Activated CD4-positive, alpha-beta memory T cell treated with anti-CD3 and anti-CD28 coated beads for 36 hours (primary cell): ENCODE data around the gene STMP1. TPM values are rescaled to one million over a fixed set of nuclear protein-coding genes. Genes with fewer than 3 reads are reported as not detected.

ENCODE experiments used
- CTCF ChIA-PET: fragments of 350-600 bp; sonication (Branson Sonifier 250); formaldehyde crosslinking; loops from one replicate; lab custom pipeline; 2021; ENCODE audit warnings: antibody characterized with exemption, inconsistent platforms; lab: Charles Lee
- POLR2A ChIA-PET: fragments of 350-600 bp; sonication (Branson Sonifier 250); formaldehyde crosslinking; loops from one replicate; lab custom pipeline; 2021; ENCODE audit warnings: antibody characterized with exemption; lab: Charles Lee
- DNase-seq: peaks from one replicate; pipeline ENCODE4 v3.0.0-alpha.2; 2020
- H3K27ac Mint-ChIP-seq: one replicate; pipeline ENCODE4 v1.8.0; 2021; ENCODE audit warnings: mixed read lengths
- H3K27me3 Mint-ChIP-seq: one replicate; pipeline ENCODE4 v1.8.0; 2021; ENCODE audit warnings: mixed read lengths
- H3K36me3 Mint-ChIP-seq: one replicate; pipeline ENCODE4 v1.8.0; 2021; ENCODE audit warnings: mixed read lengths
- H3K4me1 Mint-ChIP-seq: one replicate; pipeline ENCODE4 v1.8.0; 2021; ENCODE audit warnings: low read depth, mixed read lengths
- H3K4me3 Mint-ChIP-seq: one replicate; pipeline ENCODE4 v1.8.0; 2021; ENCODE audit warnings: mild to moderate bottlenecking, mixed read lengths
- H3K9me3 Mint-ChIP-seq: one replicate; pipeline ENCODE4 v1.8.0; 2021; ENCODE audit warnings: mixed read lengths
- intact Hi-C: fragments of 100-400 bp; cut with micrococcal nuclease; formaldehyde crosslinking; loops from one replicate; pipeline ENCODE4 v1.15.1; 2023
- total RNA-seq, 2 experiments: library from RNA; stranded (reverse); gene quantifications; one replicate each; pipeline ENCODE4 v1.2.3, GENCODE V29; 2021

STMP1 gene
- total RNA-seq, 2 experiments from 2014 or later: 17.3 to 17.8 TPM

DNA sequence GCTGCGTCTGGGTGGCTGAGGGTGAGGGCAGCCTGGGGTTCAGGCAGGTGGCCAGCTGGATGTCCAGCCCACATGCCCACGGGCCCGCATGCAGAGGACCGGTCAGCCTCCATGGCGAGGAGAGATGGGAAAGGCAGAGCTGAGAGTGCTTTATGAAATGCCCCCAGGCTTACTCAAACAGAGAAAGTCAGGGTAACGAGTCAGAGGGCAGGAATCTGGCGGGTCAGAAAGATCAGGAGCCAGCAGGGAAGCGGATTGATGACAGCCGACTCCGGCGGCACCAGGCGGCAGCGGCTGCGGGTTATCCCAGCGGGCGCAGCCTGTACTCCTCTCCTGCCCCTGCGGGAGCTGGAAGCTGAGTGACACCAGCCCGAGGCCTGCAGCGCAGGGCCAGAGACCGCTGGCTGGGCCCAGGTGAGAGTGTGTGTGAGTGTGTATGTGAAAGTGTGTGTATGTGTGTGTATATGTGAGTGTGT is 52.3 kb downstream of the STMP1 start:
- no peaks in the 10 kb centered on the region for H3K9me3 Mint-ChIP-seq
- intact Hi-C loops: no loop called here

DNA sequence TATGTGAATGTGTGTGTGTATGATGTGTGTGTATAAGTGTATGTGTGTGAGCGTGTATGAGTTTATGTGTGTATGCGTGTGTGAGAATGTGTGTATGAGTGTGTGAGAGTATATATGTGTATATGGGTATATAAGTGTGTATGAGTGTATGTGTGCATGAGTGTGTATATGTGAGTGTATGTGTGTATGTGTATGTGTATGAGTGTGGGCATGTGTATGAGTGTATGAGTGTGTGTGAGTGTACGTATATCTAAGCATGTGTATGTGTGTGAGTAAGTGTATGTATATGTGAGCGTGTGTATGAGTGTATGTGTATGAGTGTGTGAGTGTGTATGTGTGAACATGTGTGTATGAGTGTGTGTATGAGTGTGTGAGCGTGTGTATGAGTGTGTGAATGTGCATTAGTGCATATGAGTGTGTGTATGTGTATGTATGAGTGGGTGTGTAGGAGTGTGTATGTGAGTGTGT is 52.8 kb downstream of the STMP1 start:
- H3K4me1 Mint-ChIP-seq: no peaks in the 10 kb centered on the region
- intact Hi-C loops: no loop called here
- H3K36me3 Mint-ChIP-seq: no peaks in the 10 kb centered on the region
- H3K27me3 Mint-ChIP-seq: peaks cover 1% of the 10 kb centered on the region
- CTCF ChIA-PET: interaction anchor here (0.5 kb wide), 1 partner anchor 847 kb away, joined by 5 read pairs; no protein-coding TSS in a partner anchor
- no peak overlapping the region for H3K27ac Mint-ChIP-seq
- no peaks in the 10 kb centered on the region for H3K9me3 Mint-ChIP-seq
- POLR2A ChIA-PET: no interaction called here
- H3K4me3 Mint-ChIP-seq: no peak overlapping the region
- no peak for DNase-seq

More for the DNA sequence above, 52.3 kb downstream of the STMP1 start:
- H3K36me3 Mint-ChIP-seq: no peaks in the 10 kb centered on the region
- ChIA-PET POLR2A (no interaction called here), CTCF (no interaction called here)
- H3K4me3 Mint-ChIP-seq: no peak overlapping the region
- DNase-seq: no peak
- H3K27ac Mint-ChIP-seq: no peak overlapping the region
- peaks cover 1% of the 10 kb centered on the region for H3K27me3 Mint-ChIP-seq
- no peaks in the 10 kb centered on the region for H3K4me1 Mint-ChIP-seq

- H3K36me3 Mint-ChIP-seq: no peaks in the 10 kb centered on the region
- no peaks in the 10 kb centered on the region for H3K9me3 Mint-ChIP-seq
- ChIA-PET POLR2A (no interaction called here), CTCF (no interaction called here)
- no peak overlapping the region for H3K27ac Mint-ChIP-seq
- H3K4me1 Mint-ChIP-seq: no peaks in the 10 kb centered on the region
- intact Hi-C loops: no loop called here
- peaks cover 3% of the 10 kb centered on the region for H3K27me3 Mint-ChIP-seq
- DNase-seq: no peak
- H3K4me3 Mint-ChIP-seq: no peak overlapping the region
Measured at GRCh38 chr7:135715673-135716072, 53.4 kb downstream of the STMP1 start.

DNA sequence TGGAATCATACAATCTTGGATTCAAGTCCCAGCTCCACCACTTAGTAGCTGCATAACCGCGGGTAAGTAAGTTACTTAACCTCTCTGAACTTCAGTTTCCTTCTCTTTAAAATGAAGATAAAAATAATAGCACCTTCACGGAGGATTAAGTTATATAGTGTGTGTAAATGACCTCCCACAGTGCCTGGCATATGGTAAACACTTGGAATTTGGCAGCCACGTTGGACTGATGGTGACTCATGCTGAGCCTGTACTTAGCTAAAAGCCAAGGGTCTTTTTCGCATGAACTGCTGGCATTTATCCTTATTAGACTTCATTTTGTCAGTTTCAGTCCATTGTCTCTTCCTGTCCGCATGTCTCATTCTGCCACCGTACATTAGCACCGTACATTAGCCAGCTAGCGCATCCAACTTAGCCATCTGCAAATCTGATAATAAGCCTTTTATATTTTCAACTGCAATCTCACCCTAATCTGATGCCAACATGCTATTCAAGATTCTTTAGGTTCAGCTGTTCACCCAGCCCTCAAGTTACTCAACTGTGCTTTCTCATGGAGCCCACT is 54.4 kb downstream of the STMP1 start:
- no peaks in the 10 kb centered on the region for H3K36me3 Mint-ChIP-seq
- DNase-seq: no peak
- H3K4me1 Mint-ChIP-seq: no peaks in the 10 kb centered on the region
- H3K9me3 Mint-ChIP-seq: no peaks in the 10 kb centered on the region
- H3K27ac Mint-ChIP-seq: no peak overlapping the region
- POLR2A ChIA-PET: no interaction called here
- CTCF ChIA-PET: interaction anchor here (1.0 to 1.3 kb wide), 3 partner anchors 10 to 16 kb away, joined by 3 read pairs; no protein-coding TSS in a partner anchor
- intact Hi-C loops: no loop called here
- no peak overlapping the region for H3K4me3 Mint-ChIP-seq
- H3K27me3 Mint-ChIP-seq: peaks cover 3% of the 10 kb centered on the region

- no peaks in the 10 kb centered on the region for H3K9me3 Mint-ChIP-seq
- H3K4me1 Mint-ChIP-seq: no peaks in the 10 kb centered on the region
- ChIA-PET POLR2A (no interaction called here), CTCF (no interaction called here)
- no peak for DNase-seq
- H3K4me3 Mint-ChIP-seq: no peak overlapping the region
- intact Hi-C loops: no loop called here
- no peak overlapping the region for H3K27ac Mint-ChIP-seq
- no peaks in the 10 kb centered on the region for H3K36me3 Mint-ChIP-seq
- peaks cover 3% of the 10 kb centered on the region for H3K27me3 Mint-ChIP-seq
Measured at GRCh38 chr7:135717693-135718092, 55.4 kb downstream of the STMP1 start.

GRCh38 chr7:135718219-135718618 is 55.9 kb downstream of the STMP1 start:
- Mint-ChIP-seq H3K36me3 (no peaks in the 10 kb centered on the region), H3K27ac (no peak overlapping the region), H3K4me3 (no peak overlapping the region), H3K27me3 (peaks cover 3% of the 10 kb centered on the region), H3K9me3 (no peaks in the 10 kb centered on the region), H3K4me1 (no peaks in the 10 kb centered on the region)
- intact Hi-C loops: no loop called here
- ChIA-PET CTCF (no interaction called here), POLR2A (no interaction called here)
- no peak for DNase-seq

- no peak for DNase-seq
- no peaks in the 10 kb centered on the region for H3K36me3 Mint-ChIP-seq
- H3K4me1 Mint-ChIP-seq: no peaks in the 10 kb centered on the region
- no peaks in the 10 kb centered on the region for H3K9me3 Mint-ChIP-seq
- no peak overlapping the region for H3K27ac Mint-ChIP-seq
- peaks cover 3% of the 10 kb centered on the region for H3K27me3 Mint-ChIP-seq
- ChIA-PET CTCF (no interaction called here), POLR2A (no interaction called here)
- H3K4me3 Mint-ChIP-seq: no peak overlapping the region
- intact Hi-C loops: no loop called here
Measured at GRCh38 chr7:135718794-135719437, 56.6 kb downstream of the STMP1 start.

GRCh38 chr7:135719688-135720087 is 57.4 kb downstream of the STMP1 start:
- DNase-seq: no peak
- ChIA-PET POLR2A (no interaction called here), CTCF (interaction anchor here (1.0 kb wide), 1 partner anchor 47 kb away, joined by 3 read pairs; no protein-coding TSS in a partner anchor)
- no peak overlapping the region for H3K27ac Mint-ChIP-seq
- H3K4me1 Mint-ChIP-seq: no peaks in the 10 kb centered on the region
- intact Hi-C loops: no loop called here
- no peaks in the 10 kb centered on the region for H3K9me3 Mint-ChIP-seq
- H3K4me3 Mint-ChIP-seq: no peak overlapping the region
- peaks cover 3% of the 10 kb centered on the region for H3K27me3 Mint-ChIP-seq
- H3K36me3 Mint-ChIP-seq: no peaks in the 10 kb centered on the region

DNA sequence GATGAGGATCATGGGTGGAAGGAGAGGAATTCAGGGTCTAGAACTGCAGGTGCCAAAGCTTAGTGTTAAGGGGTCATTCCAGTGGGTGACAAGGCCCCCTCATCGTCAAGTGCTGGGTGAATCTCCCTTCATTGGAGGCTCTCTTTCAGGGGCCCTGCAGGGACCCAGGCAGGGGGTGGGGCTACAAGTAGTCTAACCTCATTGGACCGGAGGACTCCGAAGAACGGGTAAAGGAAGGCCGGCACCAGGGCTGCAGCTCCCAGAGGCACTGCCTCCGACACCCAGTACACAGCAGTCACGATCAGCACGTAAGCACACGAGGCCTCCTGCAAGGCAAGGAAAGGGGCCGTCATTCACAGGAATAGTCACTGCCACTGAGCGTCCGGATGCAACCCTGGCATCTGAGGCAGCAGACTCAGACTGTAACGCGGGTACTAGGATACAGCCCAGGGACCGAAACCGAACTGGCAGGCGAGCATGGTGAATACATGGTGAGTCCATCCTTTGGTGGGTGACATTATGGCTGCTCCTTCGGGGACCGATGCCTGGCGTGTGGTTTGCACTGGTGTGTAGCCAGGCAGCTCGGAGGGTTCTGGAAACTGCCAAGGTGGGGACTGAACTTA is 59.0 kb downstream of the STMP1 start:
- Mint-ChIP-seq H3K4me1 (no peaks in the 10 kb centered on the region), H3K4me3 (no peak overlapping the region), H3K36me3 (no peaks in the 10 kb centered on the region), H3K9me3 (no peaks in the 10 kb centered on the region), H3K27ac (no peak overlapping the region), H3K27me3 (peaks cover 3% of the 10 kb centered on the region)
- ChIA-PET POLR2A (no interaction called here), CTCF (interaction anchor here (0.6 kb wide), 1 partner anchor 11 kb away, joined by 3 read pairs; no protein-coding TSS in a partner anchor)
- intact Hi-C loops: no loop called here
- no peak for DNase-seq

DNA sequence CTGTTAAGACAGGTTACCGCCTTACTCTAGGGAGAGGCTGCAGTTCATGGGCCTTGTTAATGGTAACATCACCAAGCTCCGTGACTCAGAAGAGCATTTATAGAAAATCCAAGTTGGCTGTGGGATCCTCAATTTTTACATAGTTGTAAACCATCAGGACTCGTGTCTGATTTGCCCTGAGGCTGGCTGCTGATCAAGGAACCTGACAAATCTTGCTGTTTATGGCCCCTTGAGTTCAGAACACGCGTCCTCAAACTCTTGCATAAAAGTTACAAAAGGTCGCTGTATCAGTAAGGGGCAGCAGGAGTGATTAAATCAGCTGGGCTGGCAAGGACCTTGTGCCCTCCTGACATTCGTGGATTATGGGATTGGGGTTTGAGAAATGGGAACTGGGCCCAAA is 61.1 kb downstream of the STMP1 start:
- no peaks in the 10 kb centered on the region for H3K36me3 Mint-ChIP-seq
- CTCF ChIA-PET: no interaction called here

More for the DNA sequence above, 61.1 kb downstream of the STMP1 start:
- no peaks in the 10 kb centered on the region for H3K9me3 Mint-ChIP-seq
- DNase-seq: no peak
- no peak overlapping the region for H3K4me3 Mint-ChIP-seq
- POLR2A ChIA-PET: no interaction called here
- H3K27ac Mint-ChIP-seq: no peak overlapping the region
- no peaks in the 10 kb centered on the region for H3K4me1 Mint-ChIP-seq
- peaks cover 3% of the 10 kb centered on the region for H3K27me3 Mint-ChIP-seq
- intact Hi-C loops: no loop called here
